IPS-15b (cell line): Measurements from ENCODE around the gene IFI27L1.

Experiments used
- H3K27me3 ChIP-seq: one replicate; pipeline ENCODE4 v1.6.1; 2013; ENCODE audit warnings: low read length; ENCODE audit not compliant: control insufficient read depth, insufficient read depth
- H3K36me3 ChIP-seq: one replicate; pipeline ENCODE4 v1.6.1; 2013; ENCODE audit warnings: low read length; ENCODE audit not compliant: control insufficient read depth, insufficient read depth
- H3K4me1 ChIP-seq: one replicate; pipeline ENCODE4 v1.6.1; 2013; ENCODE audit warnings: mild to moderate bottlenecking, low read length; ENCODE audit not compliant: control insufficient read depth, insufficient read depth
- H3K4me3 ChIP-seq: one replicate; pipeline ENCODE4 v1.5.1; 2013; ENCODE audit warnings: low read depth, low read length
- H3K9ac ChIP-seq: one replicate; pipeline ENCODE4 v1.6.1; 2013; ENCODE audit warnings: low read depth, mild to moderate bottlenecking, low read length
- H3K9me3 ChIP-seq: one replicate; pipeline ENCODE4 v1.6.1; 2013; ENCODE audit warnings: mild to moderate bottlenecking, low read length; ENCODE audit not compliant: control insufficient read depth, insufficient read depth

The IFI27L1 gene

GRCh38 chr14:94050231-94050880 is 30.8 kb upstream of the IFI27L1 start:
- no peak overlapping the region for H3K9ac ChIP-seq
- H3K4me3 ChIP-seq = no peak overlapping the region
- H3K36me3 ChIP-seq = peaks cover 56% of the 10 kb centered on the region
- H3K4me1 ChIP-seq = peaks cover 3% of the 10 kb centered on the region
- no peaks in the 10 kb centered on the region for H3K27me3 ChIP-seq
- no peaks in the 10 kb centered on the region for H3K9me3 ChIP-seq

GRCh38 chr14:94051115-94051514 is 30.0 kb upstream of the IFI27L1 start:
- Histone ChIP-seq H3K4me1 (peaks cover 3% of the 10 kb centered on the region), H3K27me3 (no peaks in the 10 kb centered on the region), H3K36me3 (peaks cover 55% of the 10 kb centered on the region), H3K9ac (no peak overlapping the region), H3K9me3 (no peaks in the 10 kb centered on the region), H3K4me3 (no peak overlapping the region)

- peaks cover 55% of the 10 kb centered on the region for H3K36me3 ChIP-seq
- no peaks in the 10 kb centered on the region for H3K27me3 ChIP-seq
- no peak overlapping the region for H3K4me3 ChIP-seq
- peaks cover 3% of the 10 kb centered on the region for H3K4me1 ChIP-seq
- no peak overlapping the region for H3K9ac ChIP-seq
- H3K9me3 ChIP-seq = no peaks in the 10 kb centered on the region
Measured at GRCh38 chr14:94051779-94052178, 29.3 kb upstream of the IFI27L1 start.

GRCh38 chr14:94052199-94052598 is 28.9 kb upstream of the IFI27L1 start:
- Histone ChIP-seq H3K4me1 (peaks cover 3% of the 10 kb centered on the region), H3K27me3 (no peaks in the 10 kb centered on the region), H3K4me3 (no peak overlapping the region), H3K9ac (no peak overlapping the region), H3K9me3 (no peaks in the 10 kb centered on the region), H3K36me3 (peaks cover 57% of the 10 kb centered on the region)

GRCh38 chr14:94052662-94053061 is 28.4 kb upstream of the IFI27L1 start:
- H3K36me3 ChIP-seq = peaks cover 55% of the 10 kb centered on the region
- H3K9me3 ChIP-seq = no peaks in the 10 kb centered on the region
- no peak overlapping the region for H3K9ac ChIP-seq
- no peak overlapping the region for H3K4me3 ChIP-seq
- H3K27me3 ChIP-seq = no peaks in the 10 kb centered on the region
- peaks cover 3% of the 10 kb centered on the region for H3K4me1 ChIP-seq

GRCh38 chr14:94054401-94054800 is 26.7 kb upstream of the IFI27L1 start:
- no peak overlapping the region for H3K4me3 ChIP-seq
- no peaks in the 10 kb centered on the region for H3K9me3 ChIP-seq
- peaks cover 3% of the 10 kb centered on the region for H3K4me1 ChIP-seq
- no peaks in the 10 kb centered on the region for H3K27me3 ChIP-seq
- H3K36me3 ChIP-seq = peaks cover 58% of the 10 kb centered on the region
- H3K9ac ChIP-seq = no peak overlapping the region

- Histone ChIP-seq H3K4me3 (no peak overlapping the region), H3K27me3 (no peaks in the 10 kb centered on the region), H3K9ac (no peak overlapping the region), H3K9me3 (no peaks in the 10 kb centered on the region), H3K4me1 (peaks cover 3% of the 10 kb centered on the region), H3K36me3 (peaks cover 53% of the 10 kb centered on the region)
Measured at GRCh38 chr14:94054936-94055335, 26.2 kb upstream of the IFI27L1 start.

- peaks cover 52% of the 10 kb centered on the region for H3K36me3 ChIP-seq
- H3K4me1 ChIP-seq = peaks cover 3% of the 10 kb centered on the region
- H3K4me3 ChIP-seq = no peak overlapping the region
Measured at GRCh38 chr14:94056579-94057308, 24.4 kb upstream of the IFI27L1 start.

GRCh38 chr14:94058128-94058673 is 22.9 kb upstream of the IFI27L1 start:
- H3K9ac ChIP-seq = no peak overlapping the region
- H3K9me3 ChIP-seq = no peaks in the 10 kb centered on the region
- no peak overlapping the region for H3K4me3 ChIP-seq
- H3K36me3 ChIP-seq = peaks cover 40% of the 10 kb centered on the region
- H3K27me3 ChIP-seq = no peaks in the 10 kb centered on the region
- peaks cover 9% of the 10 kb centered on the region for H3K4me1 ChIP-seq

More at GRCh38 chr14:94056579-94057308, 24.4 kb upstream of the IFI27L1 start:
- no peak overlapping the region for H3K9ac ChIP-seq
- H3K27me3 ChIP-seq = no peaks in the 10 kb centered on the region
- no peaks in the 10 kb centered on the region for H3K9me3 ChIP-seq

GRCh38 chr14:94058674-94059138 is 22.4 kb upstream of the IFI27L1 start:
- Histone ChIP-seq H3K27me3 (no peaks in the 10 kb centered on the region), H3K4me3 (no peak overlapping the region), H3K9ac (no peak overlapping the region), H3K9me3 (no peaks in the 10 kb centered on the region), H3K36me3 (peaks cover 40% of the 10 kb centered on the region), H3K4me1 (peaks cover 9% of the 10 kb centered on the region)

- peaks cover 40% of the 10 kb centered on the region for H3K36me3 ChIP-seq
- no peak overlapping the region for H3K9ac ChIP-seq
Measured at GRCh38 chr14:94059998-94060397, 21.1 kb upstream of the IFI27L1 start.

More at GRCh38 chr14:94059998-94060397, 21.1 kb upstream of the IFI27L1 start:
- Histone ChIP-seq H3K4me1 (peaks cover 9% of the 10 kb centered on the region), H3K9me3 (no peaks in the 10 kb centered on the region), H3K4me3 (no peak overlapping the region), H3K27me3 (no peaks in the 10 kb centered on the region)
